ENCODE measurements around the gene RBM4. TPM values are rescaled to one million over a fixed set of nuclear protein-coding genes. Genes with fewer than 3 reads are reported as not detected.
A peak's percentile ranks its signal among the peaks of the same experiment; 100 is the strongest.

Gene RBM4
- total and polyA plus RNA-seq, 2 experiments from 2014 or later, result 146 to 147 TPM

DNA sequence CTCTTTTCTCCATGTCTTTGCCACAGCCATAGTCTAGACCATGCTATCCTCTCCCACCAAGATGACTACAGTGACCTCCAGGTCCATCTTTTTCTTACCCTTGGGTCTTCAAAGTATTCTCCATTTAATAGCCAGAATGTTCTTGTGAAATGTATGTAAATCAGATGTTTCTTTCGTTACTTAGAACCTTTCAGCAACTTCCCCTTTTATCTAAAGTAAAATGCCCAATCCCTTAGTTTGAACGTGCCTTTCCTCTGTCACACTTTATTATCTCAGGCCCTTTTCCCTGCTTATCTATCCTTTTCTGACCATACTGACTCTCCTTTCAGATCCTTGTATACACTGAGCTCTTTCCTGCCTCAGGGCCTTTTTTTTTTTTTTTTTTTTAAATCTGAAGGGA is 21.3 kb downstream of the RBM4 start (continued):
- TF ChIP-seq, protein P1, sequence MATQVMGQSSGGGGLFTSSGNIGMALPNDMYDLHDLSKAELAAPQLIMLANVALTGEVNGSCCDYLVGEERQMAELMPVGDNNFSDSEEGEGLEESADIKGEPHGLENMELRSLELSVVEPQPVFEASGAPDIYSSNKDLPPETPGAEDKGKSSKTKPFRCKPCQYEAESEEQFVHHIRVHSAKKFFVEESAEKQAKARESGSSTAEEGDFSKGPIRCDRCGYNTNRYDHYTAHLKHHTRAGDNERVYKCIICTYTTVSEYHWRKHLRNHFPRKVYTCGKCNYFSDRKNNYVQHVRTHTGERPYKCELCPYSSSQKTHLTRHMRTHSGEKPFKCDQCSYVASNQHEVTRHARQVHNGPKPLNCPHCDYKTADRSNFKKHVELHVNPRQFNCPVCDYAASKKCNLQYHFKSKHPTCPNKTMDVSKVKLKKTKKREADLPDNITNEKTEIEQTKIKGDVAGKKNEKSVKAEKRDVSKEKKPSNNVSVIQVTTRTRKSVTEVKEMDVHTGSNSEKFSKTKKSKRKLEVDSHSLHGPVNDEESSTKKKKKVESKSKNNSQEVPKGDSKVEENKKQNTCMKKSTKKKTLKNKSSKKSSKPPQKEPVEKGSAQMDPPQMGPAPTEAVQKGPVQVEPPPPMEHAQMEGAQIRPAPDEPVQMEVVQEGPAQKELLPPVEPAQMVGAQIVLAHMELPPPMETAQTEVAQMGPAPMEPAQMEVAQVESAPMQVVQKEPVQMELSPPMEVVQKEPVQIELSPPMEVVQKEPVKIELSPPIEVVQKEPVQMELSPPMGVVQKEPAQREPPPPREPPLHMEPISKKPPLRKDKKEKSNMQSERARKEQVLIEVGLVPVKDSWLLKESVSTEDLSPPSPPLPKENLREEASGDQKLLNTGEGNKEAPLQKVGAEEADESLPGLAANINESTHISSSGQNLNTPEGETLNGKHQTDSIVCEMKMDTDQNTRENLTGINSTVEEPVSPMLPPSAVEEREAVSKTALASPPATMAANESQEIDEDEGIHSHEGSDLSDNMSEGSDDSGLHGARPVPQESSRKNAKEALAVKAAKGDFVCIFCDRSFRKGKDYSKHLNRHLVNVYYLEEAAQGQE (IDR thresholded peaks at IDR 0.05; ENCODE audit: unreplicated experiment), result no peak
- TF ChIP-seq JUNB (IDR thresholded peaks at IDR 0.05; ENCODE audit: unreplicated experiment) (no peak), EZH2phosphoT487 (IDR thresholded peaks at IDR 0.05; ENCODE audit: unreplicated experiment) (no peak), NANOG (IDR thresholded peaks at IDR 0.05; ENCODE audit: borderline replicate concordance) (no peak)
- TF ChIP-seq, protein P2, sequence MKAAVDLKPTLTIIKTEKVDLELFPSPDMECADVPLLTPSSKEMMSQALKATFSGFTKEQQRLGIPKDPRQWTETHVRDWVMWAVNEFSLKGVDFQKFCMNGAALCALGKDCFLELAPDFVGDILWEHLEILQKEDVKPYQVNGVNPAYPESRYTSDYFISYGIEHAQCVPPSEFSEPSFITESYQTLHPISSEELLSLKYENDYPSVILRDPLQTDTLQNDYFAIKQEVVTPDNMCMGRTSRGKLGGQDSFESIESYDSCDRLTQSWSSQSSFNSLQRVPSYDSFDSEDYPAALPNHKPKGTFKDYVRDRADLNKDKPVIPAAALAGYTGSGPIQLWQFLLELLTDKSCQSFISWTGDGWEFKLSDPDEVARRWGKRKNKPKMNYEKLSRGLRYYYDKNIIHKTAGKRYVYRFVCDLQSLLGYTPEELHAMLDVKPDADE (IDR thresholded peaks at IDR 0.05), result no peak
- TF ChIP-seq, protein P3, sequence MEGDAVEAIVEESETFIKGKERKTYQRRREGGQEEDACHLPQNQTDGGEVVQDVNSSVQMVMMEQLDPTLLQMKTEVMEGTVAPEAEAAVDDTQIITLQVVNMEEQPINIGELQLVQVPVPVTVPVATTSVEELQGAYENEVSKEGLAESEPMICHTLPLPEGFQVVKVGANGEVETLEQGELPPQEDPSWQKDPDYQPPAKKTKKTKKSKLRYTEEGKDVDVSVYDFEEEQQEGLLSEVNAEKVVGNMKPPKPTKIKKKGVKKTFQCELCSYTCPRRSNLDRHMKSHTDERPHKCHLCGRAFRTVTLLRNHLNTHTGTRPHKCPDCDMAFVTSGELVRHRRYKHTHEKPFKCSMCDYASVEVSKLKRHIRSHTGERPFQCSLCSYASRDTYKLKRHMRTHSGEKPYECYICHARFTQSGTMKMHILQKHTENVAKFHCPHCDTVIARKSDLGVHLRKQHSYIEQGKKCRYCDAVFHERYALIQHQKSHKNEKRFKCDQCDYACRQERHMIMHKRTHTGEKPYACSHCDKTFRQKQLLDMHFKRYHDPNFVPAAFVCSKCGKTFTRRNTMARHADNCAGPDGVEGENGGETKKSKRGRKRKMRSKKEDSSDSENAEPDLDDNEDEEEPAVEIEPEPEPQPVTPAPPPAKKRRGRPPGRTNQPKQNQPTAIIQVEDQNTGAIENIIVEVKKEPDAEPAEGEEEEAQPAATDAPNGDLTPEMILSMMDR (conservative IDR thresholded peaks at IDR 0.05; ENCODE audit: low read depth in 2 of 2), result no peak

DNA sequence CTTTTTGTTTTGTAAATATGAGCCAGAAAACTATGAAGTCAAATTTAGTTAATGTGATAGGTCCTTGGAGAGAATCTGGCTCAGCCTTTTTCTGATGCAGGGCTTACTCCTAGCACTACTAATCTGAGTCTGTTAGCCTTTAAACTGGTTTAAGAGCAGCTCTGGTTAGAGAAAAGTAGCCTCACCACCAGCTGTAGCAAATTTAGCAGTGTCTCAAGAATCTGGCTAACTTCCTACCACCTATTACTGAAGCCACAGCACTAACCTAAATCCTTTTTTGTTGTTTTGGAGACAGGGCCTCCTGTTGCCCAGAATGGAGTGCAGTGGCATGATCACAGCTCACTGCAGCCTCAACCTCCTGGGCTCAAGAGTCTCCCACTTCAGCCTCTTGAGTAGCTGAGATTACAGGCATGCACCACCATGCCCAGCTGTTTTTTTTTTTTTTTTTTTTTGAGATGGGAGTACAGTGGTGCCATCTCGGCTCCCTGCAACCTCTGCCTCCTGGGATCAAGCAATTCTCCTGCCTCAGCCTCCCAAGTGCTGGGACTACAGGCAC is 25.3 kb downstream of the RBM4 start:
- no peak overlapping the region for H3K27ac Mint-ChIP-seq
- H3K4me2 ChIP-seq, result no peak overlapping the region
- H3K9me2 ChIP-seq (ENCODE audit: insufficient read depth), result no peaks in the 10 kb centered on the region
- peaks cover 34% of the 10 kb centered on the region for H3K36me3 ChIP-seq (ENCODE audit: insufficient read depth)
- peaks cover 68% of the 10 kb centered on the region for H4K20me1 ChIP-seq (replicated peaks; ENCODE audit: insufficient read depth)
- H3K27me3 ChIP-seq (ENCODE audit: insufficient read depth), result no peaks in the 10 kb centered on the region
- peaks cover 17% of the 10 kb centered on the region for H3F3A ChIP-seq (replicated peaks; ENCODE audit: low read depth)
- H3K27ac ChIP-seq (ENCODE audit: low read depth), result 0 out of 2 replicates have a peak overlapping the region, but pooled peaks have one; percentile 19
- no peak for DNase-seq (ENCODE audit: low spot score)
- H3K79me2 ChIP-seq (replicated peaks; ENCODE audit: insufficient read depth), result peaks cover 74% of the 10 kb centered on the region
- ATAC-seq, result no peak
- peaks cover 50% of the 10 kb centered on the region; the same call in 2 of the 3 replicates for H3K36me3 Mint-ChIP-seq (ENCODE audit: low read depth)
- no peaks in the 10 kb centered on the region for H3K4me1 Mint-ChIP-seq
- no peak overlapping the region for H3K4me3 ChIP-seq
- H3K27me3 Mint-ChIP-seq (ENCODE audit: insufficient read depth, low read depth, poor library complexity), result peaks cover 2% of the 10 kb centered on the region
- no peak overlapping the region for H3K4me3 Mint-ChIP-seq
- no peaks in the 10 kb centered on the region for H3K4me1 ChIP-seq (ENCODE audit: insufficient read depth)
- no peaks in the 10 kb centered on the region for H3K9me3 Mint-ChIP-seq
- no peak overlapping the region for H2AFZ ChIP-seq
- no peak for TF ChIP-seq ZNF114 (CRISPR knock-in tag; IDR thresholded peaks at IDR 0.05)
- TF ChIP-seq, protein P1 (IDR thresholded peaks at IDR 0.05; ENCODE audit: unreplicated experiment), result no peak
- TF ChIP-seq, protein P3 (conservative IDR thresholded peaks at IDR 0.05; ENCODE audit: low read depth in 2 of 2), result no peak
- TF ChIP-seq ZNF331 (CRISPR knock-in tag; IDR thresholded peaks at IDR 0.05; ENCODE audit: low read depth), result no peak
- TF ChIP-seq STAT1 (IDR thresholded peaks at IDR 0.05; ENCODE audit: unreplicated experiment), result no peak
- TF ChIP-seq EZH2phosphoT487 (IDR thresholded peaks at IDR 0.05; ENCODE audit: unreplicated experiment), result no peak

Data from GM23338 (cell line).